HCT116 (cell line): ENCODE results near the gene CEBPB. TPM values are rescaled to one million over a fixed set of nuclear protein-coding genes. Genes with fewer than 3 reads are reported as not detected.

Experiments used
- ATAC-seq: fragments of 200-7000 bp; cut with Tn5 transposase; 2 replicates; pipeline ENCODE4 v1.9.1; 2020; ENCODE audit warnings: mild to moderate bottlenecking, moderate library complexity
- BruUV-seq: library from RNA; stranded (reverse); fragments of 400-500 nt; replicated peaks from 2 replicates; lab custom pipeline; 2021; lab: Mats Ljungman, UMichigan
- CTCF ChIA-PET: fragments of 300-600 bp; sonication (Branson Sonifier 250); formaldehyde crosslinking; loops from one replicate; lab custom pipeline; 2021; ENCODE audit warnings: antibody characterized with exemption; lab: Charles Lee
- POLR2A ChIA-PET: fragments of 300-600, 350-600 bp; sonication (Branson Sonifier 250); formaldehyde crosslinking; loops from one replicate; lab custom pipeline; 2021; ENCODE audit warnings: antibody characterized with exemption; lab: Charles Lee
- RAD21 ChIA-PET, 2 experiments: fragments of 300-600 bp; sonication (Branson Sonifier 250); formaldehyde crosslinking; loops; one replicate each; lab custom pipeline; 2023; ENCODE audit warnings: low total read pairs in 2 of 2; ENCODE audit not compliant: uncharacterized antibody in 2 of 2, unreplicated experiment in 2 of 2, low non-redundant PET in 1 of 2; lab: Charles Lee
- DNase-seq: peaks from one replicate; pipeline ENCODE4 v3.0.0-alpha.2; 2010; ENCODE audit warnings: low read depth, low spot score
- H2AFZ ChIP-seq: fragments of 200-600 bp; shearing (Covaris generic), sonication (generic); 2 replicates; pipeline ENCODE4 v1.6.1; 2017; ENCODE audit warnings: low read depth, mixed run types, mixed read lengths, antibody characterized with exemption, low read length; ENCODE audit not compliant: poor library complexity, severe bottlenecking
- H3K27ac ChIP-seq: 2 replicates; pipeline ENCODE4 v1.5.1; 2012; ENCODE audit warnings: low read depth, low read length
- H3K27me3 ChIP-seq: fragments of 200-600 bp; sonication (generic); 2 replicates; pipeline ENCODE4 v1.6.1; 2016; ENCODE audit warnings: mixed run types, low read length, mixed read lengths; ENCODE audit not compliant: insufficient read depth
- H3K36me3 ChIP-seq, 2 experiments: fragments of 200-500 bp in 1 of 2; fragments of 200-600 bp in 1 of 2; sonication (Bioruptor generic) in 1 of 2; sonication (generic) in 1 of 2; 2 replicates each; pipeline versions ENCODE4 v1.5.1 to v1.6.1; 2014 to 2016; ENCODE audit warnings: low read length in 2 of 2, inconsistent platforms in 1 of 2, mixed read lengths in 1 of 2, mixed run types in 1 of 2; ENCODE audit not compliant: insufficient read depth in 2 of 2, control insufficient read depth in 1 of 2
- H3K4me1 ChIP-seq, 2 experiments: fragments of 200-600 bp in 1 of 2; sonication (generic) in 1 of 2; 2 replicates each; pipeline versions ENCODE4 v1.5.1 to v1.6.1; 2012 to 2017; ENCODE audit warnings: low read length in 2 of 2, inconsistent platforms in 1 of 2, mild to moderate bottlenecking in 1 of 2, mixed read lengths in 1 of 2, mixed run types in 1 of 2, moderate library complexity in 1 of 2; ENCODE audit not compliant: insufficient read depth in 2 of 2, control insufficient read depth in 1 of 2
- H3K4me2 ChIP-seq: fragments of 200-600 bp; sonication (generic); 2 replicates; pipeline ENCODE4 v1.6.1; 2017; ENCODE audit warnings: mixed run types, low read length, mixed read lengths
- H3K4me3 ChIP-seq, 2 experiments: fragments of 200-600 bp in 1 of 2; sonication (generic) in 1 of 2; replicated peaks in 1 of 2; 2 replicates each; pipeline ENCODE4 v1.5.1; 2011 to 2016; ENCODE audit warnings: low read length in 2 of 2, control low read depth in 1 of 2, low read depth in 1 of 2, mild to moderate bottlenecking in 1 of 2, mixed read lengths in 1 of 2, mixed run types in 1 of 2
- H3K79me2 ChIP-seq: fragments of 200-600 bp; sonication (generic); 2 replicates; pipeline ENCODE4 v1.6.1; 2017; ENCODE audit warnings: mild to moderate bottlenecking, mixed run types, low read length, moderate library complexity, mixed read lengths; ENCODE audit not compliant: insufficient read depth
- H3K9ac ChIP-seq: fragments of 200-600 bp; sonication (generic); 2 replicates; pipeline ENCODE4 v1.6.1; 2016; ENCODE audit warnings: low read length, mixed read lengths
- H3K9me2 ChIP-seq: fragments of 200-600 bp; sonication (generic), shearing (Covaris generic); 2 replicates; pipeline ENCODE4 v1.6.1; 2017; ENCODE audit warnings: mixed run types, mild to moderate bottlenecking, moderate library complexity; ENCODE audit not compliant: insufficient read depth
- H3K9me3 ChIP-seq, 2 experiments: fragments of 200-500 bp in 1 of 2; fragments of 200-600 bp in 1 of 2; sonication (Bioruptor generic) in 1 of 2; sonication (generic) in 1 of 2; 2 replicates each; pipeline ENCODE4 v1.6.1; 2014 to 2017; ENCODE audit warnings: low read length in 2 of 2, mixed read lengths in 2 of 2, inconsistent platforms in 1 of 2, low read depth in 1 of 2, mild to moderate bottlenecking in 1 of 2, mixed run types in 1 of 2, moderate library complexity in 1 of 2; ENCODE audit not compliant: control insufficient read depth in 1 of 2, insufficient read depth in 1 of 2
- H4K20me1 ChIP-seq: fragments of 200-600 bp; sonication (generic), shearing (Covaris generic); 2 replicates; pipeline ENCODE4 v1.6.1; 2017; ENCODE audit warnings: mixed run types, mild to moderate bottlenecking, moderate library complexity; ENCODE audit not compliant: insufficient read depth
- CEBPB ChIP-seq: IDR thresholded peaks from 2 replicates; pipeline ENCODE4 v1.6.1; 2012; ENCODE audit warnings: low read depth
- EGR1 ChIP-seq: IDR thresholded peaks from 2 replicates; pipeline ENCODE4 v1.6.1; 2012; ENCODE audit warnings: low read depth
- EZH2 ChIP-seq: fragments of 200-600 bp; sonication (generic); IDR thresholded peaks from 2 replicates; pipeline ENCODE4 v1.6.1; 2017; ENCODE audit warnings: antibody characterized with exemption, mixed run types
- EZH2phosphoT487 ChIP-seq: fragments of 200-600 bp; IDR thresholded peaks from 2 replicates; pipeline ENCODE4 v1.6.1; 2018; ENCODE audit warnings: antibody characterized with exemption, borderline replicate concordance
- JUND ChIP-seq: IDR thresholded peaks from 2 replicates; pipeline ENCODE4 v1.6.1; 2012
- POLR2A ChIP-seq: IDR thresholded peaks from 2 replicates; pipeline ENCODE4 v1.7.0; 2011; ENCODE audit warnings: borderline replicate concordance; ENCODE audit not compliant: insufficient read depth, insufficient read length; ENCODE audit errors: extremely low read depth
- POLR2AphosphoS5 ChIP-seq: IDR thresholded peaks from 2 replicates; pipeline ENCODE4 v1.6.1; 2011; ENCODE audit warnings: mild to moderate bottlenecking, low read depth, low read length, moderate library complexity
- ZNF274 ChIP-seq: fragments of 200-500 bp; sonication (Bioruptor generic); IDR thresholded peaks from 2 replicates; pipeline ENCODE4 v1.6.1; 2014; ENCODE audit warnings: mild to moderate bottlenecking, low read depth, low read length, inconsistent platforms
- intact Hi-C: fragments of 100-400 bp; cut with micrococcal nuclease; formaldehyde crosslinking; loops from 2 replicates; pipeline ENCODE4 v1.10.0; 2022
- total RNA-seq: library from RNA; stranded (reverse); gene quantifications from one replicate; pipeline ENCODE4 v1.2.1, GENCODE V29; 2021; ENCODE audit not compliant: unreplicated experiment
- TF ChIP-seq, protein P1 (sequence below): IDR thresholded peaks from 2 replicates; pipeline ENCODE4 v1.6.1; 2012
- TF ChIP-seq, protein P2 (sequence below): IDR thresholded peaks from 2 replicates; pipeline ENCODE4 v1.6.1; 2011; ENCODE audit warnings: mild to moderate bottlenecking, low read length, moderate library complexity; ENCODE audit not compliant: insufficient replicate concordance; ENCODE audit errors: extremely low read depth

Gene CEBPB
- total RNA-seq, 1 experiment from 2014 or later, result 113 TPM

GRCh38 chr20:50227506-50227905 is 36.9 kb downstream of the CEBPB start:
- Histone ChIP-seq H3K36me3 (no peaks in the 10 kb centered on the region), H4K20me1 (no peaks in the 10 kb centered on the region), H3K4me3 (no peak overlapping the region), H3K27ac (no peak overlapping the region), H3K9me2 (no peaks in the 10 kb centered on the region), H3K27me3 (no peaks in the 10 kb centered on the region), H3K9ac (no peak overlapping the region), H3K79me2 (no peaks in the 10 kb centered on the region)
- ATAC-seq, result no peak
- DNase-seq, result no peak
- BruUV-seq, result no TSS peak
- no peak for TF ChIP-seq JUND
- TF ChIP-seq POLR2AphosphoS5, result no peak
- TF ChIP-seq CEBPB, result no peak
- TF ChIP-seq, protein P1, sequence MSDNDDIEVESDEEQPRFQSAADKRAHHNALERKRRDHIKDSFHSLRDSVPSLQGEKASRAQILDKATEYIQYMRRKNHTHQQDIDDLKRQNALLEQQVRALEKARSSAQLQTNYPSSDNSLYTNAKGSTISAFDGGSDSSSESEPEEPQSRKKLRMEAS, result no peak
- no peak for TF ChIP-seq ZNF274
- no peak for TF ChIP-seq EZH2
- no peak for TF ChIP-seq EZH2phosphoT487
- TF ChIP-seq EGR1, result no peak
- TF ChIP-seq, protein P2, sequence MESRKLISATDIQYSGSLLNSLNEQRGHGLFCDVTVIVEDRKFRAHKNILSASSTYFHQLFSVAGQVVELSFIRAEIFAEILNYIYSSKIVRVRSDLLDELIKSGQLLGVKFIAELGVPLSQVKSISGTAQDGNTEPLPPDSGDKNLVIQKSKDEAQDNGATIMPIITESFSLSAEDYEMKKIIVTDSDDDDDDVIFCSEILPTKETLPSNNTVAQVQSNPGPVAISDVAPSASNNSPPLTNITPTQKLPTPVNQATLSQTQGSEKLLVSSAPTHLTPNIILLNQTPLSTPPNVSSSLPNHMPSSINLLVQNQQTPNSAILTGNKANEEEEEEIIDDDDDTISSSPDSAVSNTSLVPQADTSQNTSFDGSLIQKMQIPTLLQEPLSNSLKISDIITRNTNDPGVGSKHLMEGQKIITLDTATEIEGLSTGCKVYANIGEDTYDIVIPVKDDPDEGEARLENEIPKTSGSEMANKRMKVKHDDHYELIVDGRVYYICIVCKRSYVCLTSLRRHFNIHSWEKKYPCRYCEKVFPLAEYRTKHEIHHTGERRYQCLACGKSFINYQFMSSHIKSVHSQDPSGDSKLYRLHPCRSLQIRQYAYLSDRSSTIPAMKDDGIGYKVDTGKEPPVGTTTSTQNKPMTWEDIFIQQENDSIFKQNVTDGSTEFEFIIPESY, result no peak
- no peak for TF ChIP-seq POLR2A
- TF ChIP-seq, all 23 proteins: peak for 0
- H3K9me3 ChIP-seq, result no peaks in the 10 kb centered on the region; a peak in 1 of 4 replicates
- ChIA-PET CTCF (no interaction called here), RAD21 (no interaction called here), POLR2A (no interaction called here)
- H3K4me1 ChIP-seq, result peaks cover 12 to 26% of the 10 kb centered on the region in 2 experiments; a peak in 3 of 4 replicates
- intact Hi-C loops, result no loop called here
- no peak overlapping the region for H3K4me2 ChIP-seq
- no peak overlapping the region for H2AFZ ChIP-seq
